ENCODE measurements around the gene ZG16. TPM values are rescaled to one million over a fixed set of nuclear protein-coding genes. Genes with fewer than 3 reads are reported as not detected.

The ZG16 gene
- total and polyA plus RNA-seq, 2 of the 8 experiments (the other 6 are each of a cell fraction or from before 2014, with no cell fraction given): not detected

GRCh38 chr16:29807426-29808218 lies 29.6 kb downstream of the ZG16 start (continued):
- TF ChIP-seq EP300 (IDR thresholded peaks at IDR 0.05; ENCODE audit: borderline replicate concordance in 1 of 2, low read depth in 2 of 2, low read length in 2 of 2) (no peak), E2F6 (IDR thresholded peaks at IDR 0.05) (peak; percentile 87), KDM1A (IDR thresholded peaks at IDR 0.05; ENCODE audit: borderline replicate concordance, low read length) (peak; percentile 71; the same call in 1 of the 2 replicates), MAX (IDR thresholded peaks at IDR 0.05) (peak; percentile 98), CTBP2 (IDR thresholded peaks at IDR 0.05; ENCODE audit: borderline replicate concordance, insufficient read depth, insufficient read length, low read length) (no peak), CEBPB (IDR thresholded peaks at IDR 0.05; ENCODE audit: low read depth, low read length) (0 out of 2 replicates have a peak, but pooled peaks have one; percentile 6), TBP (IDR thresholded peaks at IDR 0.05; ENCODE audit: low read depth, low read length) (0 out of 2 replicates have a peak, but pooled peaks have one; percentile 30), BRCA1 (IDR thresholded peaks at IDR 0.05; ENCODE audit: low read depth, low read length) (no peak), TCF12 (IDR thresholded peaks at IDR 0.05; ENCODE audit: low read depth, low read length) (no peak), EGR1 (IDR thresholded peaks at IDR 0.05; ENCODE audit: borderline replicate concordance, low read depth, low read length) (peak; percentile 85), SAP30 (IDR thresholded peaks at IDR 0.05; ENCODE audit: insufficient read depth, insufficient replicate concordance, low read length) (peak; percentile 70), TAF7 (optimal IDR thresholded peaks at IDR 0.05; ENCODE audit: borderline replicate concordance, low read depth, low read length) (peak; percentile 38), POU5F1 (IDR thresholded peaks at IDR 0.05; ENCODE audit: low read depth, low read length) (no peak), POLR2AphosphoS5 (IDR thresholded peaks at IDR 0.05; ENCODE audit: low read depth, low read length) (0 out of 2 replicates have a peak, but pooled peaks have one; percentile 49)
- TF ChIP-seq, protein P1, sequence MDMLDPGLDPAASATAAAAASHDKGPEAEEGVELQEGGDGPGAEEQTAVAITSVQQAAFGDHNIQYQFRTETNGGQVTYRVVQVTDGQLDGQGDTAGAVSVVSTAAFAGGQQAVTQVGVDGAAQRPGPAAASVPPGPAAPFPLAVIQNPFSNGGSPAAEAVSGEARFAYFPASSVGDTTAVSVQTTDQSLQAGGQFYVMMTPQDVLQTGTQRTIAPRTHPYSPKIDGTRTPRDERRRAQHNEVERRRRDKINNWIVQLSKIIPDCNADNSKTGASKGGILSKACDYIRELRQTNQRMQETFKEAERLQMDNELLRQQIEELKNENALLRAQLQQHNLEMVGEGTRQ (IDR thresholded peaks at IDR 0.05; ENCODE audit: low read length): peak; percentile 51; the same call in 1 of the 2 replicates
- TF ChIP-seq, protein P2, sequence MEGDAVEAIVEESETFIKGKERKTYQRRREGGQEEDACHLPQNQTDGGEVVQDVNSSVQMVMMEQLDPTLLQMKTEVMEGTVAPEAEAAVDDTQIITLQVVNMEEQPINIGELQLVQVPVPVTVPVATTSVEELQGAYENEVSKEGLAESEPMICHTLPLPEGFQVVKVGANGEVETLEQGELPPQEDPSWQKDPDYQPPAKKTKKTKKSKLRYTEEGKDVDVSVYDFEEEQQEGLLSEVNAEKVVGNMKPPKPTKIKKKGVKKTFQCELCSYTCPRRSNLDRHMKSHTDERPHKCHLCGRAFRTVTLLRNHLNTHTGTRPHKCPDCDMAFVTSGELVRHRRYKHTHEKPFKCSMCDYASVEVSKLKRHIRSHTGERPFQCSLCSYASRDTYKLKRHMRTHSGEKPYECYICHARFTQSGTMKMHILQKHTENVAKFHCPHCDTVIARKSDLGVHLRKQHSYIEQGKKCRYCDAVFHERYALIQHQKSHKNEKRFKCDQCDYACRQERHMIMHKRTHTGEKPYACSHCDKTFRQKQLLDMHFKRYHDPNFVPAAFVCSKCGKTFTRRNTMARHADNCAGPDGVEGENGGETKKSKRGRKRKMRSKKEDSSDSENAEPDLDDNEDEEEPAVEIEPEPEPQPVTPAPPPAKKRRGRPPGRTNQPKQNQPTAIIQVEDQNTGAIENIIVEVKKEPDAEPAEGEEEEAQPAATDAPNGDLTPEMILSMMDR (IDR thresholded peaks at IDR 0.05; ENCODE audit: control extremely low read depth in 1 of 3, insufficient read depth in 1 of 3, low read depth in 1 of 3, low read length in 3 of 3): peak in 2 of 3 experiments; percentile 36 to 61; a peak in 2 of 4 replicates
